Measurements from ENCODE around the gene GATA3.

The GATA3 gene

DNA sequence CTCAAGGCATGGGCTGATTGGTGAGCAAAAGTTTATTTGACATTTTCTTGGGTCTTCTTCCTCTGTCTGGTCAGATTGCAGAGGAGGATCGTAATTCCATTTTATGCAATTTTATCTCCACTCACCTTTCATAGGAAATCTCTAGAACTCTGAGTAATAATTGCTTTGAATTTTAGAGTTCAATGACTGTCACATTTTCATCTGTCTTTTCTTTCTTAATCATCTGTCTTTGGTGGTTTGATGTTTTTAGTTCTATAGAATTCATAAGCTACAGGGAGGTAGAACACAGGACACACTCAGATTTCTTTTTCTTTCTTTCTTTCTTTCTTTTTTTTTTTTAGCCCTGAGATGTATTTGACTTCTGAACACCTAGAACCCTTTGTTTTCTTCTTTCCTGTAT, 11.6 kb downstream of the GATA3 start:
- TF ChIP-seq, protein P1, sequence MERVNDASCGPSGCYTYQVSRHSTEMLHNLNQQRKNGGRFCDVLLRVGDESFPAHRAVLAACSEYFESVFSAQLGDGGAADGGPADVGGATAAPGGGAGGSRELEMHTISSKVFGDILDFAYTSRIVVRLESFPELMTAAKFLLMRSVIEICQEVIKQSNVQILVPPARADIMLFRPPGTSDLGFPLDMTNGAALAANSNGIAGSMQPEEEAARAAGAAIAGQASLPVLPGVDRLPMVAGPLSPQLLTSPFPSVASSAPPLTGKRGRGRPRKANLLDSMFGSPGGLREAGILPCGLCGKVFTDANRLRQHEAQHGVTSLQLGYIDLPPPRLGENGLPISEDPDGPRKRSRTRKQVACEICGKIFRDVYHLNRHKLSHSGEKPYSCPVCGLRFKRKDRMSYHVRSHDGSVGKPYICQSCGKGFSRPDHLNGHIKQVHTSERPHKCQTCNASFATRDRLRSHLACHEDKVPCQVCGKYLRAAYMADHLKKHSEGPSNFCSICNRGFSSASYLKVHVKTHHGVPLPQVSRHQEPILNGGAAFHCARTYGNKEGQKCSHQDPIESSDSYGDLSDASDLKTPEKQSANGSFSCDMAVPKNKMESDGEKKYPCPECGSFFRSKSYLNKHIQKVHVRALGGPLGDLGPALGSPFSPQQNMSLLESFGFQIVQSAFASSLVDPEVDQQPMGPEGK (CRISPR knock-in tag; IDR thresholded peaks at IDR 0.05; ENCODE audit: borderline replicate concordance): no peak
- TF ChIP-seq CSDC2 (CRISPR knock-in tag; IDR thresholded peaks at IDR 0.05) (no peak), ZFP30 (CRISPR knock-in tag; IDR thresholded peaks at IDR 0.05) (no peak)
- ATAC-seq: no peak

DNA sequence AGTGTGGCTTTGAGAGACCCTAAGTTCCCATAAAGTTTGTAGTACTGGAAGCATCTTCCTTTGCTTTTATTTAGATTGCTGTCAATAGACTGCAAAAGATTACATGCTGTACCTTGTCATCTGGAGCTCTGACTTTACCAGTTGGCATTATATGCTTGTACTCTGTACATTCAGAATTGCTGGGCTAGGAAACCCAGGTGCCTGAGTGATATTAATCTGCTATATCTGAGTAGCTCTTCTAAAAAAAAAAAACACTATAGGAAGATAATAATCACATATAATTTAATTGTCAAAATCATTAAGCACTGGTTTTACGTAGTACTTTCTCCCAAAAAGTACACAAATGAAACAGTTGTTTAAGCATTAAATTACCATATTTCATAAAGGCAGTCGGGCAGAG, 12.3 kb downstream of the GATA3 start:
- no peak for ATAC-seq
- TF ChIP-seq, protein P2, sequence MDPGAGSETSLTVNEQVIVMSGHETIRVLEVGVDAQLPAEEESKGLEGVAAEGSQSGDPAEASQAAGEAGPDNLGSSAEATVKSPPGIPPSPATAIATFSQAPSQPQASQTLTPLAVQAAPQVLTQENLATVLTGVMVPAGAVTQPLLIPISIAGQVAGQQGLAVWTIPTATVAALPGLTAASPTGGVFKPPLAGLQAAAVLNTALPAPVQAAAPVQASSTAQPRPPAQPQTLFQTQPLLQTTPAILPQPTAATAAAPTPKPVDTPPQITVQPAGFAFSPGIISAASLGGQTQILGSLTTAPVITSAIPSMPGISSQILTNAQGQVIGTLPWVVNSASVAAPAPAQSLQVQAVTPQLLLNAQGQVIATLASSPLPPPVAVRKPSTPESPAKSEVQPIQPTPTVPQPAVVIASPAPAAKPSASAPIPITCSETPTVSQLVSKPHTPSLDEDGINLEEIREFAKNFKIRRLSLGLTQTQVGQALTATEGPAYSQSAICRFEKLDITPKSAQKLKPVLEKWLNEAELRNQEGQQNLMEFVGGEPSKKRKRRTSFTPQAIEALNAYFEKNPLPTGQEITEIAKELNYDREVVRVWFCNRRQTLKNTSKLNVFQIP (CRISPR knock-in tag; IDR thresholded peaks at IDR 0.05; ENCODE audit: borderline replicate concordance, low read depth): no peak
- TF ChIP-seq PPARA (CRISPR knock-in tag; IDR thresholded peaks at IDR 0.05; ENCODE audit: borderline replicate concordance) (no peak), TOX (CRISPR knock-in tag; IDR thresholded peaks at IDR 0.05; ENCODE audit: borderline replicate concordance) (no peak), BACH2 (CRISPR knock-in tag; IDR thresholded peaks at IDR 0.05; ENCODE audit: borderline replicate concordance) (no peak), ARNTL (CRISPR knock-in tag; IDR thresholded peaks at IDR 0.05; ENCODE audit: borderline replicate concordance, low read depth) (no peak), ZNF70 (CRISPR knock-in tag; IDR thresholded peaks at IDR 0.05) (no peak), ESRRG (CRISPR knock-in tag; IDR thresholded peaks at IDR 0.05) (no peak), TCF4 (CRISPR knock-in tag; IDR thresholded peaks at IDR 0.05; ENCODE audit: borderline replicate concordance) (peak; percentile 71; the same call in 1 of the 2 replicates), GLIS3 (CRISPR knock-in tag; IDR thresholded peaks at IDR 0.05) (no peak), ZFP3 (CRISPR knock-in tag; IDR thresholded peaks at IDR 0.05) (no peak), ISL1 (CRISPR knock-in tag; IDR thresholded peaks at IDR 0.05) (peak; percentile 50; the same call in 1 of the 2 replicates)
- TF ChIP-seq, protein P1 (CRISPR knock-in tag; IDR thresholded peaks at IDR 0.05; ENCODE audit: borderline replicate concordance): no peak
- TF ChIP-seq, protein P3, sequence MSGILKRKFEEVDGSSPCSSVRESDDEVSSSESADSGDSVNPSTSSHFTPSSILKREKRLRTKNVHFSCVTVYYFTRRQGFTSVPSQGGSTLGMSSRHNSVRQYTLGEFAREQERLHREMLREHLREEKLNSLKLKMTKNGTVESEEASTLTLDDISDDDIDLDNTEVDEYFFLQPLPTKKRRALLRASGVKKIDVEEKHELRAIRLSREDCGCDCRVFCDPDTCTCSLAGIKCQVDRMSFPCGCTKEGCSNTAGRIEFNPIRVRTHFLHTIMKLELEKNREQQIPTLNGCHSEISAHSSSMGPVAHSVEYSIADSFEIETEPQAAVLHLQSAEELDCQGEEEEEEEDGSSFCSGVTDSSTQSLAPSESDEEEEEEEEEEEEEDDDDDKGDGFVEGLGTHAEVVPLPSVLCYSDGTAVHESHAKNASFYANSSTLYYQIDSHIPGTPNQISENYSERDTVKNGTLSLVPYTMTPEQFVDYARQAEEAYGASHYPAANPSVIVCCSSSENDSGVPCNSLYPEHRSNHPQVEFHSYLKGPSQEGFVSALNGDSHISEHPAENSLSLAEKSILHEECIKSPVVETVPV (CRISPR knock-in tag; IDR thresholded peaks at IDR 0.05): no peak
- TF ChIP-seq, protein P4, sequence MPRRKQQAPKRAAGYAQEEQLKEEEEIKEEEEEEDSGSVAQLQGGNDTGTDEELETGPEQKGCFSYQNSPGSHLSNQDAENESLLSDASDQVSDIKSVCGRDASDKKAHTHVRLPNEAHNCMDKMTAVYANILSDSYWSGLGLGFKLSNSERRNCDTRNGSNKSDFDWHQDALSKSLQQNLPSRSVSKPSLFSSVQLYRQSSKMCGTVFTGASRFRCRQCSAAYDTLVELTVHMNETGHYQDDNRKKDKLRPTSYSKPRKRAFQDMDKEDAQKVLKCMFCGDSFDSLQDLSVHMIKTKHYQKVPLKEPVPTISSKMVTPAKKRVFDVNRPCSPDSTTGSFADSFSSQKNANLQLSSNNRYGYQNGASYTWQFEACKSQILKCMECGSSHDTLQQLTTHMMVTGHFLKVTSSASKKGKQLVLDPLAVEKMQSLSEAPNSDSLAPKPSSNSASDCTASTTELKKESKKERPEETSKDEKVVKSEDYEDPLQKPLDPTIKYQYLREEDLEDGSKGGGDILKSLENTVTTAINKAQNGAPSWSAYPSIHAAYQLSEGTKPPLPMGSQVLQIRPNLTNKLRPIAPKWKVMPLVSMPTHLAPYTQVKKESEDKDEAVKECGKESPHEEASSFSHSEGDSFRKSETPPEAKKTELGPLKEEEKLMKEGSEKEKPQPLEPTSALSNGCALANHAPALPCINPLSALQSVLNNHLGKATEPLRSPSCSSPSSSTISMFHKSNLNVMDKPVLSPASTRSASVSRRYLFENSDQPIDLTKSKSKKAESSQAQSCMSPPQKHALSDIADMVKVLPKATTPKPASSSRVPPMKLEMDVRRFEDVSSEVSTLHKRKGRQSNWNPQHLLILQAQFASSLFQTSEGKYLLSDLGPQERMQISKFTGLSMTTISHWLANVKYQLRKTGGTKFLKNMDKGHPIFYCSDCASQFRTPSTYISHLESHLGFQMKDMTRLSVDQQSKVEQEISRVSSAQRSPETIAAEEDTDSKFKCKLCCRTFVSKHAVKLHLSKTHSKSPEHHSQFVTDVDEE (CRISPR knock-in tag; IDR thresholded peaks at IDR 0.05): 0 out of 2 replicates have a peak, but pooled peaks have one; percentile 49

DNA sequence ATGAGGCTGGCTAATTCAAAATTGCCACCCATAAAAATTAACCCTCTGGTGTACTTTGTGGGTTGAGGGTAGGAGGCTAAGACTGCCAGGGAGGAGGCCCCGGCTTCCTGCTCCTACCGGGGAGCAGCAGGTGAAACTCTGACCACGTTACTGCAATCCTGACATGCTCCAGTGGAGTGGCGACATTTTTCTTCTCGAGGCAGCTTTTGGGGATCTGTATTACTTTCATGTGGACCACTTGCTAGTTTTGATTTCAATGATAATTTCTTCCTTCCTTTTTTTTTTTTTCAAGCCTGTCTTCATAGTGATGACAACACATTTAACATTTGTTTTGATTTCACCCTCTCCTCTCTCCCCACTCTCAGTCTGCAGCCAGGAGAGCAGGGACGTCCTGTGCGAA, 14.6 kb downstream of the GATA3 start:
- ATAC-seq: no peak
- TF ChIP-seq, protein P2 (CRISPR knock-in tag; IDR thresholded peaks at IDR 0.05; ENCODE audit: borderline replicate concordance, low read depth): no peak
- no peak for TF ChIP-seq BACH2 (CRISPR knock-in tag; IDR thresholded peaks at IDR 0.05; ENCODE audit: borderline replicate concordance)
- TF ChIP-seq PPARA (CRISPR knock-in tag; IDR thresholded peaks at IDR 0.05; ENCODE audit: borderline replicate concordance): no peak
- no peak for TF ChIP-seq ARNTL (CRISPR knock-in tag; IDR thresholded peaks at IDR 0.05; ENCODE audit: borderline replicate concordance, low read depth)
- no peak for TF ChIP-seq ZNF565 (CRISPR knock-in tag; conservative IDR thresholded peaks at IDR 0.05; ENCODE audit: low read depth)
- TF ChIP-seq ZNF70 (CRISPR knock-in tag; IDR thresholded peaks at IDR 0.05): no peak
- TF ChIP-seq, protein P4 (CRISPR knock-in tag; IDR thresholded peaks at IDR 0.05): no peak
- TF ChIP-seq ESRRG (CRISPR knock-in tag; IDR thresholded peaks at IDR 0.05): no peak

Data from SK-N-SH treated with all-trans-retinoic acid at 6 μM for 48 hours (cell line).